HCT116 (cell line): ENCODE results near the gene TMEM9.

Source experiments
- CTCF ChIP-seq, 3 experiments: fragments of 200-600 bp in 1 of 3; sonication (generic) in 1 of 3; IDR thresholded peaks in 2 of 3; conservative IDR thresholded peaks in 1 of 3; 2 replicates each; pipeline ENCODE4 v1.5.1; 2012 to 2017; ENCODE audit warnings: low read depth in 2 of 3, low read length in 2 of 3, antibody characterized with exemption in 1 of 3, borderline replicate concordance in 1 of 3, control low read depth in 1 of 3, mild to moderate bottlenecking in 1 of 3, mixed read lengths in 1 of 3, mixed run types in 1 of 3, moderate library complexity in 1 of 3; ENCODE audit not compliant: insufficient read depth in 1 of 3
- MAX ChIP-seq: IDR thresholded peaks from 2 replicates; pipeline ENCODE4 v1.6.1; 2012
- POLR2A ChIP-seq: IDR thresholded peaks from 2 replicates; pipeline ENCODE4 v1.7.0; 2011; ENCODE audit warnings: borderline replicate concordance; ENCODE audit not compliant: insufficient read depth, insufficient read length; ENCODE audit errors: extremely low read depth
- RAD21 ChIP-seq: IDR thresholded peaks from 2 replicates; pipeline ENCODE4 v1.6.1; 2012; ENCODE audit warnings: low read depth, mild to moderate bottlenecking
- ZBTB33 ChIP-seq: IDR thresholded peaks from 2 replicates; pipeline ENCODE4 v1.6.1; 2011; ENCODE audit warnings: mild to moderate bottlenecking, low read length, moderate library complexity; ENCODE audit not compliant: insufficient replicate concordance; ENCODE audit errors: extremely low read depth
- ZFX ChIP-seq: fragments of 450-650 bp; IDR thresholded peaks from 2 replicates; pipeline ENCODE4 v1.6.1; 2017

GRCh38 chr1:201098992-201099677 is 55.1 kb downstream of the TMEM9 start:
- TF ChIP-seq ZBTB33, result no peak
- TF ChIP-seq RAD21, result no peak
- no peak for TF ChIP-seq MAX
- no peak for TF ChIP-seq ZFX
- TF ChIP-seq POLR2A, result no peak
- TF ChIP-seq CTCF (IDR thresholded peaks at IDR 0.05 in 2 of 3, conservative IDR thresholded peaks at IDR 0.05 in 1 of 3; ENCODE audit: borderline replicate concordance in 1 of 3, insufficient read depth in 1 of 3, low read depth in 2 of 3, low read length in 2 of 3), result no peak
